ENCODE measurements around the gene KLF16.
"Not testable (repeated sequence)": the region's sequence is repeated elsewhere in the genome, so short reads cannot be mapped to it uniquely, and the experiment has no call there.

Gene KLF16

DNA sequence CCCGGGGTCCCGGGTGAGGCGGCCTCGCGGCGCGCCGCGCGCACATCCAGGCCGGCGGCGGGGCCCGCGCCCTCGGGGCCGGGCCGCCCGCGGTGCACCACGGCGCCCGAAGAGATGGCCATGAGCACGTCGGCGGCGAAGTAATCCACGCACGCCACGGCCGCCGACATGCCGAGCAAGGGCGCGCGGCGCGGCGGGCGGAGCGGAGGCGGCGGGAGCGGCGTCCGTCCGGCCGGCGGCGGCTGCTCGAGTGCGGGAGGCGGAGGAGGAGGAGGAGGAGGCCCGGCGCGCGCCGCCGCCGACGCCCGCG, at the start of gene KLF16:
Gene KLF16, minus strand, starts transcription at position 252 of the 310 bp plus-strand sequence. Its CDS starts 82 bp downstream, at position 170.
- no peak for DNase-seq

DNA sequence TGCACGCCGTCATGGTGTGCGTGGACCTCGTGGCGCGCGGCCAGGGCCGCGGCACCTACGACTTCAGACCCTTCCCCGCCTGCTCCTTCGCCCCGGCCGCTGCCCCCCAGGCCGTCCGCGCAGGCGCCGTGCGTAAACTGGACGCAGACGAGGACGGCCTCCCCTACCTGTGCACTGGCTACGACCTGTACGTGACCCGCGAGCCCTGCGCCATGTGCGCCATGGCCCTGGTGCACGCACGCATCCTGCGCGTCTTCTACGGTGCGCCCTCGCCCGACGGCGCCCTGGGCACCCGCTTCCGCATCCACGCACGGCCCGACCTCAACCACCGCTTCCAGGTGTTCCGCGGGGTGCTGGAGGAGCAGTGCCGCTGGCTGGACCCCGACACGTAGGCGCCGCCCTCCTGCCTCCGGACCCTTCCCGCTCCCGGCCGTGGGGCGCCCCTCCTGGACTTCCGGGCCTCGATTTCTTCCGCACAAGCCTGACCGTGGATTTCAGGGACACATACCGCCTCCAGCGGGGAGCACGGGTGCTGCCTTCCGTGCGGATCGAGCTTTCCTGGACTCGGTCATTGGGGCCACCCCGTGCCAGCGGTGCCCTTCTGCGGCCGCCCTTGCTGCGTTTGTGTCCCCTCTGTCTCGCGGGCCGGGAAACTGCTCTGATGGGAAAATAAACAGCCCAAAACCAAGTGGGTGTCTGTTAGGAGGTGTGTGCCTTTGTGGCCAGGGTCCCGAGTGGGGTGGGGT, 49.6 kb upstream of the KLF16 start:
- DNase-seq, result no peak

DNA sequence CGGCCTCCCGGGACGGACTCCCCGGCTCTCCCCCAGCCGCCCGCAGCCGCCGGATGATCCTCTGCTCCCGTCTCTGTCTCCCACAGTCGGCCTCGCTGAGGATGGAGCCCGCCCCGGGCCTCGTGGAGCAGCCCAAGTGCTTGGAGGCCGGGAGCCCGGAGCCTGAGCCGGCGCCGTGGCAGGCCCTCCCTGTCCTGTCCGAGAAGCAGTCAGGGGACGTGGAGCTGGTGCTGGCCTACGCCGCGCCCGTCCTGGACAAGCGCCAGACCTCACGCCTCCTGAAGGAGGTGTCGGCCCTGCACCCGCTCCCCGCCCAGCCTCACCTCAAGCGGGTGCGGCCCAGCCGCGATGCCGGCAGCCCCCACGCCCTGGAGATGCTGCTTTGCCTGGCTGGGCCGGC, 48.6 kb upstream of the KLF16 start:
- no peak for DNase-seq

GRCh38 chr19:1911098-1911497, 47.7 kb upstream of the KLF16 start:
- no peak for DNase-seq

DNA sequence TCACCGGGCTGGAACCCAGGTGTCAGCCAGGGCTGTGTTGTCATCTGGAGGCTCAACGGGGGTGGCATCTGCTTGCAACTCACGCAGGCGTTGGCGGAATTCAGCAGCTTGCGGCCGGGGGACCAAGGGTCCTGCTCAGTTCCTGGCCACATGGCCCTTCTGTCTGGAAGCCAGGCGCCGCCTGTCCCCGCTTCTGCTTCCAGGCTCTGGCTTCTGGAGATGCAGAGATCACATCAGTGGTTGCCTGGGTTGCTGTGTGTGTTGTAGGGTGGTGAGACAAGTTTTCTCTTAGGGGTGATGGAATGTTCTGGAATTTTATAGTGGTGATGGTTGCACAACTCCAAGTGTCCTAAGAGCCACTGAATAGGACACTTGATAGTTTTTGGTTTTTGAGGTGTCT, 46.8 kb upstream of the KLF16 start:
- DNase-seq, result peak; percentile 30

GRCh38 chr19:1909761-1910080, 46.3 kb upstream of the KLF16 start:
- no peak for DNase-seq

- DNase-seq, result no peak
These were observed 44.9 kb upstream of the KLF16 start for GRCh38 chr19:1908364-1908678.

DNA sequence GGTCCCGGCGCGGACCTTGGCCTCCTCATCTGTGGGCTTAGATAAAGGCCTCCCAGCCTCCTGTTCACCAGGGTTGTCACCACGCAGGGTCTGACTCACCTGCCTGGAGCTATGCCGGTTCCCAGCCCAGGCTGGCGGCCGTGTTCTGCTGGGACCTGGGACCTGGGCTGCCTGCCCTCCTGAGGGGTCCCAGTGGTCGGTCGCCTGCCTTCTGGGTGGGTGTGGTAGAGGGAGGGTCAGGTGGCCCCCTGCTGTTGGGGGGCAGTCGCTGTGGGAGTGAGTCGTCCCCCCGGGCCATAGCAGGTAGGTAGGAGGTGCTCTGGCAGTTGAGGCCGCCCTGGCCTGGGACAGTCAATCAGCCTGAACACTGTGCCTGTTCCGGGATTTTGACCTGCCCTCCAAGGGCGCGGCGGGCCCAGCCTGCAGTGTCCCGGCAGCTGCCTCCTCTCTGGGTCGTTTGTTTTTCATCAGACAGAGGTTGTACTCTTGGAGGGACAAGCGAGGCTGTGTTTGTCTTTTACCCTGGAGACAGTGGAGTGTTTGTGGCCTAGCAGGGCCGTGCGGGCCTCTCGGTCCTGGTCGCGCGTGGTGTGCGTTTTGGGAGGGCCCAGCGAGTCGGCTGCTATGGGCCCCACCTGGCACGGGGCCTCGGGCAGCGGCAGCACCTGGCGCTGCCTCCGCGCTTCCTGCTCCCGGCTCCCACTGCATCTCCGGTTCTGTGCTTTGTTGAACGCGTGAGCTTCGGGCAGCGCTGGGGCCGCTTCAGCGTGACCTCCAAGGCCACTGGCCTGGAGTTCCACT, 44.4 kb upstream of the KLF16 start:
- no peak for DNase-seq

GRCh38 chr19:1906985-1907562, 43.7 kb upstream of the KLF16 start:
- no peak for DNase-seq

DNA sequence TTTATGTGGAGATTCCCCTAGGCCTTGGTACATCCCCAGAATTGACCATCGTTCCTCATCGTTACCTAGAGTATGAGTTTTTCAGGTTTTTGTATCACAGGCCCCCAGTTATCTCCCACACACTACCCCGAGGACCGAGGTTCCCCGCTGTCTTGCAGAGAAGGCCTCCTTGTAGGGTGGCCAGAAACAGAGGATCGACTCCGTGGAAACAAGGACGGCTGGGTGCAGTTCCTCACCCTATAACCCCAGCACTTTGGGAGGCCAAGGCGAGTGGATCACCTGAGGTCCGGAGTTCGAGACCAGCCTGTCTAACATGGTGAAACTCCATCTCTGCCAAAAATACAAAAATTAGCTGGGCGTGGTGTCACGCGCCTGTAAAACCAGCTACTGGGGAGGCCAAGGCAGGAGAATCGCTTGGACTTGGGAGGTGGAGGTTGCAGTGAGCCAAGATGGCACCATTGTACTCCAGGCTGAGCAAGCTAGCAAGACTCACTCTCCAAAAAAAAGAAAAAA, 42.5 kb upstream of the KLF16 start:
- DNase-seq, result no peak

- DNase-seq, result peak; percentile 99
These were observed 41.9 kb upstream of the KLF16 start, which contains the start of the genes ADAT3 and SCAMP4 for GRCh38 chr19:1905110-1905862. ADAT3 (plus strand) TSS chr19:1905399; CDS start chr19:1912048, 6,649 bp downstream. SCAMP4 (plus strand) TSS chr19:1905399; CDS start chr19:1915020, 9,621 bp downstream.

- DNase-seq, result no peak
These were observed 41.4 kb upstream of the KLF16 start for GRCh38 chr19:1904860-1905109.

DNA sequence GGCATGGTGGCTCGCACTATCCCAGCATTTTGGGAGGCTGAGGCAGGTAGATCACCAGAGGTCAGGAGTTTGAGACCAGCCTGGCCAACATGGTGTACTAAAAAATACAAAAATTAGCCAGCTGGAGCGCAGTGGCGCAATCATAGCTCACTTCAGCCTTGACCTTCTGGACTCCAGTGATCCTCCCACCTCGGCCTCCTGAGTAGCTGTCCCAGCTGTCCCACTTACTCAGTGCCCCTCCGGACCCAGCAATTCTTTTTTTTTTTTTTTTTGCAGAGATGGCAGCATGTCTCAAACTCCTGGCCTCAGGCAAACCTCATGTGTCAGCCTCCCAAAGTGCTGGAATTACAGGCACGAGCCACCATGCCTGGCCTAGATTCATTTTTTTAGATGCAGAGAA, 39.5 kb upstream of the KLF16 start:
- DNase-seq, result no peak

- DNase-seq, result peak; percentile 99
These were observed 38.6 kb upstream of the KLF16 start for GRCh38 chr19:1901940-1902404.

DNA sequence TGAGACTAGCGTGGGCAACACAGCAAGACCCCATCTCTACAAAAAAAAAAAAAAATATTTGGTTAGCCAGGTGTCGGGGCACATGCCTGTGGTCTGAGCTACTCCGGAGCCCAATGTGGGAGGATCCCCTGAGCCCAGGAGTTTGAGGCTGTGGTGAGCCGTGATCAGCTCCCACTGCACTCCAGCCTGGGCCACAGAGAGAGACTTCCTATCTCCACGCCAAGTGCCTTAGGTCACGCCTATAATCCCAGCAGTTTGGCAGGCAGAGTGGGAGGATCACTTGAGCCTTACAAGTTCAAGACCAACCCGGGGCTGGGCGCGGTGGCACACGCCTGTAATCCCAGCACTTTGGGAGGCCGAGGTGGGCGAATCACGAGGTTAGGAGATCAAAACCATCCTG, 33.1 kb upstream of the KLF16 start:
- DNase-seq, result peak; percentile 63

DNA sequence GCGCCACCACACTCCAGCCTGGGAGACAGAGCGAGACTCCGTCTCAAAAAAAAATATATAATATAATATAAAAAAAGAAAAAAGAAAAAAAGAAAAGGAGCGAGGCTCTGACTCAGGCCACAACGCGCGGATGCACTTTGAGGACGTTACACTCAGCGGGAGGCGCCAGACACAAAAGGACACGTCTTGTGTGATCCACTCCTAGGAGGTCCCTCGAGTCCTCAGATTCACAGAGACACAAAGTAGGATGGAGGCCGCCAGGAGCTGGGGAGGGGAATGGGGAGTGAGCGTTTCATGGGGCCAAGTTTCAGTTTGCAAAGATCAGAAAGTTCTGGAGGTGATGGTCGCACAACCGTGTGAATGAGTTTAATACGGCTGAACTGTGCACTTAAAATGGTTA, 30.4 kb upstream of the KLF16 start:
- DNase-seq, result peak; percentile 49

GRCh38 chr19:1889907-1890306, 26.5 kb upstream of the KLF16 start:
- no peak for DNase-seq

GRCh38 chr19:1888385-1888784, 25.0 kb upstream of the KLF16 start:
- DNase-seq, result no peak

GRCh38 chr19:1886360-1886759, 23.0 kb upstream of the KLF16 start:
- not testable (repeated sequence) for DNase-seq

- peak; percentile 97 for DNase-seq
These were observed 22.2 kb upstream of the KLF16 start, which contains the start of gene ABHD17A for GRCh38 chr19:1885398-1886119. ABHD17A (minus strand) TSS chr19:1885496; CDS start chr19:1881566, 3,930 bp downstream.

DNA sequence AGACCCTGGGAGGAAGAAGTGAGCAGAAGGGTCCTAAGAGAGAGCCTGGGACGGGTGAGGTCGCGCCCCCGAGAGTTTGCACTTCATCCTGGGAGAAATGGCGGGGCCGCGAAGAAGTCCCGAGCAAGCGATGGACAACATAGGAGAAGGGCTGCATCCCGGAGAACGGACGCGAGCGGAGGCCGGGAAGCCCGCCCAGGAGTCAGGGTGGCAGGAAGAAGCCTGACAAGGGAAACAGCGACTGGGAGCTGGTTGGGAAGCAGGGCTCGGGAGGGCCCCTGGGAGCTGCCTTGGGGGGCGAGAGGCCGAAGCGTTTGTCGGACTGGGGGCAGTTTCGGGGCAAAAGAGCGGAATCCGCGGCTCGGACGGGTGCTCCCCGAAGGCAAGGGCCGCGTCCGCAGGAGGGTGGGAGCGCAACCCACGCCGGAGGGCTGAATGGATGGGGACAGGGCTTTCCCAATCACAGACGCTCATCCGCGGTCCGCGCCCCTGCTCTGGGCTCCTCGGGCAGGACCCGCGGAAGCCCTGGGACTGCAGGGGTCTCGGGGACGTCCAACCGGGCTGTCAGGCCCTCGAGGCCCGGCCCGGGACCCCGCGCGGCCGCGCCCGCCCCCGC, 21.4 kb upstream of the KLF16 start:
- DNase-seq, result no peak

DNA sequence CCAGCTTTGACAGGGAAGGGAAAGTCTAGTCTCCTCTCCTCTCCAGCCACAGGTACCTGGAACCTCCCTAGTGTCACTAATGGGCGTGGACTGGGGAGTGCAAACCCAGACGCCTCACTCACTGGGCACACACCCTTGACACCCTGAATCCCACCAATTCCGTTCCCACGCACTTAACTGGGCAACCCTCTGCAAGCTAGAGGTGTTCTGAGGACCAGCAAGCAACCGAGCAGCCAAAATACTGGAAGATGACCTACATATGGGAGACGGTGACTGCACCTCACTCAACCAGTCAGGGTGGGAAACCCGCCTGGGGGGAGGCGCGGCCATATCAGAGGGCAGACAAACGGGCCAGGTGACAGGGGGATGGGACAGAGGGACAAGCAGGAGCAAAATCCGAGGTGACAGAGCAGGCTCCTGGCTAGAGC, 20.9 kb upstream of the KLF16 start:
- DNase-seq, result no peak

All from MV-4-11 (cell line).